Kidney tubule cell (primary cell): ENCODE data around the gene PRSS56.

Experiments used
- DNase-seq: peaks from one replicate; pipeline ENCODE4 v3.0.0-alpha.2; 2018; ENCODE audit warnings: low spot score

Gene PRSS56

GRCh38 chr2:232486558-232487384, 33.4 kb upstream of the PRSS56 start:
- no peak for DNase-seq

GRCh38 chr2:232487385-232488096, 32.6 kb upstream of the PRSS56 start, which contains the start of gene ECEL1:
TSS of gene ECEL1 (minus strand) at chr2:232487834. CDS start at chr2:232486653, 1,181 bp downstream.
- no peak for DNase-seq

- no peak for DNase-seq
These were observed 32.0 kb upstream of the PRSS56 start for GRCh38 chr2:232488097-232488711.

GRCh38 chr2:232488721-232489300, 31.4 kb upstream of the PRSS56 start:
- no peak for DNase-seq

GRCh38 chr2:232489516-232490220, 30.5 kb upstream of the PRSS56 start:
- no peak for DNase-seq

GRCh38 chr2:232490221-232491138, 29.7 kb upstream of the PRSS56 start:
- DNase-seq: no peak

GRCh38 chr2:232491139-232491780, 28.9 kb upstream of the PRSS56 start:
- no peak for DNase-seq

- no peak for DNase-seq
These were observed 27.8 kb upstream of the PRSS56 start for GRCh38 chr2:232492236-232492848.

GRCh38 chr2:232492963-232493700, 27.1 kb upstream of the PRSS56 start:
- DNase-seq: no peak

- no peak for DNase-seq
These were observed 26.3 kb upstream of the PRSS56 start for GRCh38 chr2:232493701-232494474.

- DNase-seq: no peak
These were observed 25.6 kb upstream of the PRSS56 start for GRCh38 chr2:232494542-232494941.

- DNase-seq: no peak
These were observed 24.9 kb upstream of the PRSS56 start for GRCh38 chr2:232495292-232495691.

- DNase-seq: no peak
These were observed 23.5 kb upstream of the PRSS56 start for GRCh38 chr2:232496501-232497270.

GRCh38 chr2:232497348-232497747, 22.8 kb upstream of the PRSS56 start:
- DNase-seq: no peak

GRCh38 chr2:232498452-232498851, 21.7 kb upstream of the PRSS56 start:
- no peak for DNase-seq

- no peak for DNase-seq
These were observed 18.8 kb upstream of the PRSS56 start for GRCh38 chr2:232501331-232501771.

- no peak for DNase-seq
These were observed 18.3 kb upstream of the PRSS56 start for GRCh38 chr2:232501794-232502390.
